GM18508 (cell line): ENCODE data around the gene SLC6A1.

Experiments used
- ATAC-seq: cut with Tn5 transposase; IDR thresholded peaks from one replicate; pipeline ENCODE4 v1.9.1; 2021; ENCODE audit warnings: moderate number of reproducible peaks; ENCODE audit not compliant: insufficient read depth, unreplicated experiment

The SLC6A1 gene

DNA sequence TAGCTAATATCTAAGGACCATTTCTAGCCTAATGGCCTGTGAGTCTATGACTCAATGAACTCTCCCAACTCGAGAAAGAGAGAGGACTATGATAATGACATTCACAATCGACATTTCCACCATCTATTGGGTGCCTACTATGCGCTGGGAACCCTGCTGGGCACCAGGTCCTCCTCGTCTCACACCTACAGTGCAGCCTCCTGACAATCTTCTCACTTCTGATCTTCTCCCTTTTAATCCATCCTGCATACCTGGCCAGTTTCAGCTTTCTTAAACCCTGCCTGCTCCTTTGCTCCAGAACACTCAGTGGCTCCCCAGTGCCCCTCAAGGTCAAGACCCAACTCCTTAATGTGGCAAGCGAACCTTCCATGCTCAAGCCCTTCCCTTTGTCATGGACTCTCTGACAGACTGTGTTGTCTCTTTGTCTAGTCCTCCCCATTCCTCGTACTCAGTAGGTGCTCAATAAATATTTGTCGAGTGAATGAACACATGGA, 3.5 kb upstream of the SLC6A1 start:
- ATAC-seq, result no peak

DNA sequence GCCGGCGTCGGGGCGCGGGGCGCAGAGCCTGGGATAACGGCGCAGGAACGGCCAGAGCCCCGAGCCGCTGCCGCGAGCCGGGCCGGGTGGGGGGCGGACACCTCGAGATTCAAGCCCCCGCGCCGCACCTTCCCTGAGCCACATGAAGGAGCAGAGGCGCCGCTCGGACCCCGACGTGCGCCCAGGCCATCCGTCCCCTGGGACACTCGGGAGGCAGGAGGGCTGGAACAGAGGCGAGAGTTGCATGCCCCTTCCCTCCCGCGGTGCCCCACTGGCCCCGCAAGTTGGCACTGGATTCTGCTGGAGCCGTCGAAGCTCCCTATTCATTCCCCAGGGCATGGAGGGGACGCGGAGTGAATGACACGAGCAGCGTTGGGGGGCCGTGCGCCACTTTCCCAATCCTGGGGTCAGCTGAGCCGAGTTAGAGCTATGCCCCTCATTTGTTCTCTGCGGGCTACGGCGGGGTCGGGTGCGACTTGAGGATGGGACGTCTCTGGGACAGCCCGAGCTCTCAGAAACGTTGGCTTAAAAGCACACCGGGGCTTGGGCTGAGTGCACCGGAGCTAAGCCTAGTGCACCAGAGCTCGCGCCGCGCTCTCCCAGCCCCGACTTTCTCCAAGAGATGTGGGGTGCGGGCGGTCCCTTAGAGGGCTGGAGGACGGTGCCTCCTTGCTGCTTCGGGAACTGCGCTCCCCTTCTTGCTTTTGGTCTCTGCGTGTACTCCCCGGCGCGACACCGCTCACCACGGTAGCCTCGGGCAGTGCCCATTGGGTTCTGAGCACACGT, 588 bp downstream of the SLC6A1 start:
- no peak for ATAC-seq

DNA sequence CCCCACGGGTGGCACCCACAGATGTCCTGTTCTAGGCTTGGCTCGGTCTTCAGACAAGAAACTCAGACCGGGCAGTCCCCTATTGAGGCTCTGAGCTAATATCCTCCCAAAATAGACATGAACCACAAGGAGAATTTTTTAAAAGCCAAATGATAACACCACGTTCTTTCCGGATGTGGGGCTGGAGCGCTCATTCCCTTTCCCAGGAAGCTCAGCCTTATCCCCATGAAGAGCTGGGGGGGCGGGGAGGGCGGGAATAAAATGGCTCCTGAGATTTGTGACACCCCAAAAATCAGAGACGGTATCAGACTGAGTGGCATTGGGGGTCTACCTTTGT, 1.1 kb downstream of the SLC6A1 start:
- ATAC-seq, result no peak

DNA sequence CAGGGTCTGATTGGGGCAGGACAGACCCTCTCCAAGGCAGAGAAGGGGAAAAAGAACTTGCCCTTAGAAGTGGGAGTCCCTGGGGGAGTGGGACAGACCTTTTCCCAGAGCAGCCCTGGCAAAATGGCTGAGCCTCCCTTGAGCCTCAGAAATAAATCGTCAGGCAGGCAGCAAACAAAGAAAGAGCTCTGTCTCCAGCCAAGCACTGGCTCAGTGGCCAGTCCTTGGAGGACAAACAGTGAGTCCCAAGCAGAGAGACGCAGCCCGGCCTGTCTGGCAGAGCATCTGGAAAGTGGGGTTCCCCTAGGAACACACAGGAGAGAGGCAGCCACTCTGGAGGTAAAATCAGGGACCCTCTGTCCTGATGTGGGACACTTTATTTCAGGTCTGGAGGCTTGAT, 1.8 kb downstream of the SLC6A1 start:
- ATAC-seq, result no peak

DNA sequence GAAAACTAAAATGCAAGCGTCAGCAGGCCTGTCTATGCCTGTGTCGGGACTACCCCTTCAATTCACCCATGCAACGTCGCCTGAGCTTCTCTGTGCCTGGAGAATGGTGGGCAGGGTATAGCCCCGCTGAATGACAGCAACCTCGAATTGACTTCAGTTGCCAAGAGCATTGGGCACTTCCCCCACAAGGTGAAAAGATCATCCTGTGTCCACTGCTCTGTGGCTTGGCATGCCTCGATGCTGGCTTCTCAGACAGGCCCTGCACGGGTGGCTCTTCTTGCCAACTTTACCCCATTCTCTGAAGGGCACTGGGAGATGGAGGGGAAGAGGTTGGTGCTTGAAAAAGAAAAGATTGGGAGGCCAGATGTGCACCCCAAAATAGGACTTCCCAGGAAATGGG, 3.3 kb downstream of the SLC6A1 start:
- no peak for ATAC-seq

DNA sequence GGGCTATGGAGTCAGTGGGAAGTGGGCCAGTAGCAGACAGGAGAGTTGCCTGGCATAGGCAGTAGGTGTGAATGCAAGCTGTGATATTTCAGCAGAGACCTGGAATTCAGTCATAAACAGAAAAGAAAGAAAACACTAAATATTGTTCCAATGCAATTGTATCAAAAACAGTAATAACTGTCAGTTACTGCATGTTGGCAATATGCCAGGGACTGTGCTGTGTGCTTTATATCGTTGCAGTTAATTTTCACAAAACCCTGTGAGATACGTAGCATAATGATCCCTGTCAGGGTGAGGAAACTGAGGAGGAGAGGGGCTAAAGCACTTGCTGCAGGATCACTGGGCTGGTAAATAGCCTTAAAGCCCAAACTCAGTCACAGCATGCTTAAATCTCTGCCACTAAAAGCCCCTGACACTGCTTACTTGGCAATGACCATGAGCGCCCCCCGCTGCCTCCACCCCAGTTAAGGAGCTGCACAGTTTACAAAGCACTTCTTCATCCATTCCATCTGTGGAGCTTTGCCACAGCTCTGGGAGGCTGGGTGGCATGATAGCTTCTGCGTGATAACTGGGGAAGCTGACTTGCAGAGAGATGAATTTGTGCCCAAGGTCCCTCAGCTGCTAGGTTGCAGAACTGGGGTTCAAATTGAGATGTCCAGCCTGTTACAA, 3.9 kb downstream of the SLC6A1 start:
- ATAC-seq, result no peak

DNA sequence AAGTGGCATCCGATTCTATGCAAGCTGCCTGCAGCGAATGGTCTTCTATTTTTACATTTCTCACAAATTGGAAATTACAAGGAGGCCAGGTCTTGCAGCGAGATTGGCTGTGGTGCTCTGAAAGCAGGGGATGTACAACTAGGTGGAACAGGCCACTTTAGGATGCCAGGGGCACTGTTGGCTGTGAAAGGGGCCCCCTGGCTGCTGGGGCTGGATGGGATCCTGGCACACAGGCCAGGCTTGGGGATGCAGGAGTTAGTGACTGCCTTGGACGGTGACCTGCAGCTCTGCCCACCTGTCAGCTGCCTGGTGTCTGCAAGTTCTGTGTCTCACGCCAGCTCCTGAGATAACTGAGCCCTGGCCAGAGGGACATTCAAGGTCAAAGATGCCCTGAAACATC, 4.6 kb downstream of the SLC6A1 start:
- no peak for ATAC-seq

DNA sequence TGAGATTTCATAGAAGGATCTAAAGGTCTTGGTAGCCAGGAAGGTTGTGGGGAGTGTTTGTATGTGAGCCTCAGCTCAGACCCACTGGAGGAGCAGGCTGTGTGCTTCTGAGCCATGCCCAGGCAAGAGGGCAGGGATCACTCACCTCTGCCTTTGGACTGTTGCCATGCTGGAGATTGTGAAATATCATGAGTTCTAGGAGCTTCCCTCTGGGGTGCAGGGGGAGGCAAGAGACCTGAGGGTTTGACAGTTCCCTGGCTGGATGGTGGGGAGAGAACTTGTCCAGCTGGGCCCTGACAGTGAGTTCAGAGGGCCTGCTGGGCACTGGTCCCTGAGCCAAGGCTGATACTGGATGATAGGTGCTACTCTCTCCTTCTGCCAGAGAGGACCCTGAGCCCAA, 6.0 kb downstream of the SLC6A1 start:
- ATAC-seq, result no peak

DNA sequence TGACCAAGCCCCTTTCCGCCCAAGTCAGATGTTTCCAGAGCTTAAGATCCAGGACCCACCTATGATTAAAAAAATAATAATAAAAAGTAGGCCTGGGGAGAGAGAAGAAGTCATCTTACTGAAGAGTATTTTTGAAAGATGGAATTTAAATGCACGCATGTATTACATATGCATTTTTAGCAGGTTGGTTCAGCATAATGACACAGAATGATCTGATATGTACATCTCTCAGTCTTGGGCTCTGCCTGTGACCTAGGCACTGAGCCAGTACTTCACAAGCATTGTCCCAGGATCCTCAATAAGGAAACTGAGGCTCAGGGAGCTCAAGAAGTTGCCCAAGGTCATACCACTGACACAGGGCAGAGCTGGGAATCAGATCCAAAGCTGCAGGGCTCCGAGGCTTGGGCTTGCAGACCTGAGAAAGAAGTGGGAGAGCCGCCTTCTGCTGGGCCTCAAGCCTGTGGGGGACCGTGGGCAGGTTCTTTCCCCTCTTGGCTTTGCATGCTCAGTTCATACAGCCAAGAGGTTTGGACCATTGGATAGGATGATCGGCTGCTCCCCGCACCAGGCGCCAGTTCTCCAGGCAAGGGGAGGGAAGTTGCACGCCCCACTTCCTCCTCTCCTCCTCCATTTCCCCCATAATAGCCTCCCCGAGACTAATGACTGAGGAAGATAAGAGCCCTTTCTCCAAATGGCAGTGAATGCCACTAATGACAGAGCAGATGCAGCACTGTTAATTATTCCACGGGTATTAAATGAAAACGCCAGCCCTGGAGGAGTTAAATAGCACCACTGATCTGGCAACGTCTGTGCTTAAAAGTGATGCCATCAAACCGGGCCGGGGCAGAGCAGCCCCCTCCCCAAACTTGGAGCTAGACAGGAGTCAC, 6.9 kb downstream of the SLC6A1 start:
- ATAC-seq, result no peak

DNA sequence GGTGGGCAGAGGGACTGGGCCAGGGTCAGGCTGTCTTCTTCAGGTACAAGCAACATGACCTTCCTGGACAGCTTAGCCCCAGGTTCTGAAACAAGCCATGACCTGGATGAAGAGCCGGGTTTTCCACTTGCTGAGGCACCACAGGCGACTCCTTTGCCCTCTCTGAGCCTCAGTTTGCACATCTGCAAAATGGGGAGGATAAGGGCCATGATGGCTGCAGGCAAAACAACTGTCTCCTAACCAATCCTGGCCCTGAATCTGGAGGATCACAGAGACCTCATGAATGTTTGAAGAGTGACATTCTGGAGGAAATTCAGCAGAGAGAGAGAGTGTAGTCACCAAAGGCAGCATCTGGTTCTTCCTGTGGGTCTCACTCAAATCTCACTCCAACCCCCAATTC, 8.0 kb downstream of the SLC6A1 start:
- ATAC-seq, result no peak

DNA sequence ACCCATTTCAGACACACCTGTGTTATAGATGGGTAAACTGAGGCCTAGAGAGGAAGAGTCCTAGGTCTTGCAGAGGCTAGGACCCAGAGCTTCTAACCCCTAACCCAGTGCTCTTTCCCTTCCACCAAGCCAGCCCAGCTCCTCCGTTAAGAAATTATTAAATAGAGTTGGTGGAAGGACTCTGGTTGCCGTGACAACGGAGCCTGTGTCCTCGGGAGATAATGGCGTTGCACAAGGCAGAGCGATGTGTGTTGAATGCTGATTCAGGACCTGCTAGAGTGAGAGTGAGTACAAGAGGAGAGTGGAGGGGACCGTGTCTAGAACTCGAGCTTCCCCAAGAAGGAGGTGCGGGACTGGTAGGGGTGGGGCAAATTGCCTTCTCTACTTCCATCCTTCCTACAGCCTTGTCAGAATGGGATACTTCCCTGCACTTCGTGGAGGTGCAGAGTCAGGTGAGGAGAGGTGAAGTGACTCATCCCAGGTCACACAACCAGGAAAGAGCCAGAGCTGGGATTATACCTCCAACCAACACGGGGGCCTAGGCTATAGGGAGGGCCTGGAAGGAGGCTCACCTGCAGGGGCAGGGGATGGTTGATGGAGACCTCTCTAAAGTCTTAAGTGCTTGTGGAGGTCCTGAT, 8.6 kb downstream of the SLC6A1 start:
- ATAC-seq, result no peak

DNA sequence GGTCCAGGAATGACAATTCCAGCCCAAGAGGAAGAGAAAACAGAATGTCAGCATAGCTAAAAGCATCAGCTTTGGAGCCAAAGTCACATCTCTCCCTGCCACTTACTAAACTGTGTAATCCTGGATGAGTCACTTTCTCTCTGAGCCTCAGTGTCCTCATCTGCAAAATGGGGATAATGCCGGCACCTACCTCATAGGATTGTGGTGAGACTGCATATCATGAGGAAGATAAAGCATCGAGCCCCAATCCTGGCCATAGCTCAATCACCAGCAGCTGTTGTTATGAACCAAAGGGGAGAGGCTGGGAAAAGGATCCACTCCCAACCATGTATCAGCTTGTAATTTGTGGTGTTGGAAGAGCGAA, 9.1 kb downstream of the SLC6A1 start:
- no peak for ATAC-seq

DNA sequence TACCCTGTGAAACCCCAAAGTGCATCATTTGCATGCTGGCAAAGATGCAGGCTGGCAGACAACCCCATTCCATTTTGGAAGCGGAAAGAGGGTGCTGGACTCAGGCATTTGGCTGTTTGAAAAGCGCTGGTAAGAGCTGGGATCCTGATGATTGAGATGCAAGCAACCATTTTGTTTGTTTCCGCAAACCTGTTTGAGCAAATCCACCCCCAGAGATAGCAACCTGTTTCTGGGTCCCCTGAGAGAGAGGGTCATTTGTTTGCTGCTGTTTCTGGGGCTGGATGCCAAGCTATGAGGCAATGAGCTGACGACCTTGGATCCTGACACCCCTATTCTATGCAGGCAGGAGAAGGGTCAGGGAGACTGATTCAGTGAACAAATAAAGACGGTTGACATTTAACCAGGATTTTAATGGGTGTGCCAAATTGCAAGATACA, 9.8 kb downstream of the SLC6A1 start:
- ATAC-seq, result no peak

DNA sequence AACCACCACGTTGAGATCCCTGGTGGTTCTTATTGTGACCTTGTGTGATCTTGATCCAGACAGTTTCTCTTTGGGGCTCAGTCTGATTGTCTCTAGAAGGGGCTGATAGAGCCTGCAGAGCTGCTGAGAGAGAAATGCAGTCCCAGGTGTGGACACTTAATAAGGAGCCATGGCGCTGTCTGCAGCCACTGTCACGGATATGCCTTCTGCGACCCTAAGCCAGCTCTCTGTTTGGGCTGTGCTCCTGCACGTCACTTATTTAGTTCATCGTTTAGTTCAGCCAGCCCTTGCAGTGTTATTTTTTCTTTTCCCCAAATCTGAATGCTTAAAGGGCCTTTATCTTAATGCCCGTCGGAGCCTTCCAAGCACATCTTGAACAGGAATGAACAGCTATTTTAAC, 12.0 kb downstream of the SLC6A1 start:
- ATAC-seq, result no peak

DNA sequence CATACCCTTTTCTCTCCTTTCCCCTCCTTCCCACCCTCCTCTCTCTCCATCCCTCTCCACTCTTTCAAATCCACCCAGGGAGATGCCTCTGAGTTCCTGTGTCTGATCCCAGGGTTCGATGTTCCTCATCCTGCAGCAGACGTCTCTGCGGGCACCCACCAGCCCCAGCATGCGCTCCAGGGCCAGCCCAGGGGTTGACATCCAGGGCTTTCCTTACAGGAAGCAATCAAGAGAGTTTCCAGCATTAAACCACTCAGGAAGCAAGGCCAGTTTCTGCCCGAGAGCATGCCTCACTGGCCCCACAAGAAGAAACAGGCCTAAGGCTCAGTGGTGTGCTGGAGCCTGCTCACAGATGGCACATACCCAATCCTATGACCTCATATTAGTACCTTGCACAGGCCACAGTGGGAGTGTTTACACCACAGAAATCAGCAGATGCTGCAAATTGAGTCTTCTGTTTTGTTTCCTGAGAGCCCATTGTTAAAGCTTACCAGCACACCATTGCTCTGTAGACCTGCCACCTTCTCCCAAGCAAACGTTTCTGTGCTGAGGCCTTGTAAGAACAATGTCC, 13.2 kb downstream of the SLC6A1 start:
- no peak for ATAC-seq

DNA sequence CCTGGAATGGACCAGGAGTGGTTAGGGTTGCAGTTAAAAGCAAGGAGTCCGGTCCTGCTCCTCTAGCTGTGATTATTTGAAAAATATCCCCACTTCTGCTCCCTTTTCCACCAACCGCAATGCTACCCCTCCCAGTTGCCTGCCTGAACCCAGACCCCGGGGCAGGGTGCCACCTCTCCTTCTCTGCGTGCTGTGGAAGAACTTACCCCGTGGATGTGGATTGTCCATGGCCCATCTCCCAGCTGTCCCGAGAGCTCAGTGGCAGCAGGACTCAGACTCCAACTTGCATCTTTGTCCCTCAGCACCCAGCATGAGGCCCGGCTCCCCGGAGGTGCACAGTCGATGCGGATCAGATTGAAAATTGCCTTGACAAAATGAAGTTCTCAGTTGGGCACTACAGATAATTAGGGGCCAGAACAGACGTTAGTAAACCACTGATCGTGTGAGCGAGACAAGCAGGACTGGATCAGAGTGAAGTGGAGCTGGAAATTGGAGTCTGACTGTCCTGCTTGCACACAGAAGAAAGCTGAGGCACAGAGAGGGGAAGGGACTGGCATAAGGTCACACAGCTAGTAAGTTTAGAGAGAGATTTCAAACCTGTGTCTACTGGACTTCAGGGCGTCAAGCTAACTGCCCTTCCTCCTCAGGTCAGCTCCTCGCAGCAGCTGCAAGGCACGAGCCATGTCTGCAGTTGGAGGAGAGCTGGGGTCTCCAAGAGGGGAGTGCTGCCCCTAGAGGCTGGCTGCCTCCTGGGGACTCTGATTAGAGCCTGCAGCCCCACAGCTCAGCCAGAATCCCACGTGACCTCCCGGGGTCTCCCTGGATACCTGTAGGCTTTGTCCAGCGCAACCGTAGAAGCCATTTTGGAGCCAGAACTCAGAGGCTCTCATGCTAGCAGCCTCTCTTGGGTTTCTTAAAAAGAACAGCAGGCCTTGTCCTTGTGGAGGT, 14.7 kb downstream of the SLC6A1 start:
- no peak for ATAC-seq

DNA sequence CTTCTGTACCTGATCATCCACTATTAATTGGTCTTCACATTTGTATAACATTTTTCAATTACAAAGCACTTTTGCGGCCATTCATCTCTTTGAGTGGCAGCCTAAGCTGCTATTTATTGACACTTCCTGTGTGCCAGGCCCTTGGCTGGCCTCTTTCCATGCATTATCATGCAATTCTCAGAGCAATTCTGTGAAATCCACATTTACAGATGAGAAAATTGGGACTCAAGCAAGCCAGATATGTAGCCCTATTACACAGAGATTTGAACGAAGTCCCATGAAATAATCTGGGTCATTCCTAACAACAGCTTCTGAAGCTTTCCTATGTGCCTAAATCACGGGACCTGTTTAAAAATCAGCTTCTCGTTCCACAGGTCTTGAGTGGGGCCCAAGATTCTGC, 17.4 kb downstream of the SLC6A1 start:
- no peak for ATAC-seq

DNA sequence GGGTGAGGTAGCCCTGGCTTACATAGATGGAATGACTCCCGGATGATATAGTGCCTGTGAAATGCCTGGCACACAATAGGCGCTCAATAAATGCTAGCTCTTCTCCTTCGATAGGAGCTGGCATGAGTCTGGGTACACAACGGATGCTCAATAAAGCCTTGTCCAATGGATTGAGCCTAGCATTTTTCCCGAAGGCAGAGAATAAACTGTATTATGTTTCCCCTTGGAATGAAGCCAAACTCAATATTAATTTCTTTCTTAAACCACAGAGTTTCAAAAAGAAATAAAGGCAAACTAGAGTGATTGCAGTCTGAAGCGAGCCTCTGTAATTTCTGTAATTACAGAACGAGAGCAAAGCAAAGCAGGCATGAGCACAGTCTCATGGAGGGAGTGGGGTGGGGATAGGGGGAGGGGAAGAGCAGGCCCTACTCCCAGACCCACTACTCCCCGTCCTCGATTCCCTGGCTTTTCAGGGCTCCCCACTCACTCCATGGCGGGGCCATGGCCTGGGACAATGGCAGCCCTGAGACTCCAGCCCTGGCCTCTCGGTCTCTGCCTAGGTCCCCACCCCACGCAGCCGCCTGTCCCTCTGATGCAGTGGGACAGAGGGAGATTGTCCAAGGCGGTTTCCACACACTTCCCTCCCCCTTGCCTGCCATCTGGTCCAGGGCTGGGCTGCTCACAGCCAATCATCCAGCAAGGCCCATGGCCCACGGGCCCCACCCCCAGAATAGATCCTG, 18.0 kb downstream of the SLC6A1 start:
- ATAC-seq, result no peak

DNA sequence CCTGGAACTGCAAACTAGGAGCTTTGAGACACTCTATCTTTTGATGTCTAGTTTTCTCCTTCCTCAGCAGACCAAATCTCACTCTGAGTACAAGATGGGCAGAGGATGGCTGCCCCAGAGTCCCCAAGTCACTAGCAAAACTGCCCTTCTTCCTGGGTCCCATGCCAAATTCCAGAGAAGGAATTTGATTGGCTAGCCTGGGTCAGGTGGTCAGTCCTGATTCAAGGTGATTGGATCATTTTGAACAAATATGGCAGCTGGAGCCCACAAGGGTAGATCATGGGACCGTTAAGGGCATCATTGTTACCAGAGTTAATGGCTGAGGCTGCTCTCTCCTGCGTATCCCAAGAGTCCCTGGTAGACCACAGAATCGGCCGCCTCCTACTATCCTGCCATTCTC, 21.7 kb downstream of the SLC6A1 start:
- no peak for ATAC-seq
